SK-N-SH (cell line): ENCODE results near the gene CD28. TPM values are rescaled to one million over a fixed set of nuclear protein-coding genes. Genes with fewer than 3 reads are reported as not detected.

ENCODE experiments used
- CTCF ChIA-PET: fragments of 300-600, 350-600 bp; formaldehyde crosslinking; extraction: SDS; loops from one replicate; lab custom pipeline; 2021; lab: Yijun Ruan, JAX
- POLR2A ChIA-PET: fragments of 350-600 bp; sonication (Branson Sonifier 250); formaldehyde crosslinking; extraction: SDS; loops from one replicate; lab custom pipeline; 2020; ENCODE audit warnings: antibody characterized with exemption, inconsistent platforms; lab: Yijun Ruan, JAX
- DNase-seq: peaks from one replicate; pipeline ENCODE4 v3.0.0; 2012
- H2AFZ ChIP-seq: fragments of 200-600 bp; sonication (generic); 2 replicates; pipeline ENCODE4 v1.8.1; 2016; ENCODE audit warnings: antibody characterized with exemption, mild to moderate bottlenecking, low read depth
- H3F3A ChIP-seq: fragments of 200-600 bp; sonication (generic); replicated peaks from 2 replicates; pipeline ENCODE3; 2016; ENCODE audit warnings: antibody characterized with exemption, mild to moderate bottlenecking; ENCODE audit not compliant: insufficient read depth
- H3K27ac ChIP-seq, 2 experiments: fragments of 200-500 bp in 1 of 2; fragments of 200-600 bp in 1 of 2; sonication (Bioruptor generic) in 1 of 2; sonication (generic), shearing (Covaris generic) in 1 of 2; 2 replicates each; pipeline versions ENCODE4 v1.5.1 to v1.6.1; 2014 to 2016; ENCODE audit warnings: low read depth in 2 of 2, inconsistent platforms in 1 of 2, low read length in 1 of 2, mild to moderate bottlenecking in 1 of 2, mixed read lengths in 1 of 2
- H3K27me3 ChIP-seq: fragments of 200-600 bp; sonication (generic), shearing (Covaris generic); 2 replicates; pipeline ENCODE4 v1.6.1; 2016; ENCODE audit warnings: mixed run types; ENCODE audit not compliant: insufficient read depth
- H3K36me3 ChIP-seq, 2 experiments: fragments of 200-500 bp in 1 of 2; fragments of 200-600 bp in 1 of 2; sonication (Bioruptor generic) in 1 of 2; sonication (generic) in 1 of 2; replicated peaks in 1 of 2; 2 replicates each; pipeline versions ENCODE3 to v1.5.1; 2014 to 2016; ENCODE audit warnings: low read length in 1 of 2, mild to moderate bottlenecking in 1 of 2; ENCODE audit not compliant: insufficient read depth in 2 of 2, control insufficient read depth in 1 of 2
- H3K4me1 ChIP-seq, 2 experiments: fragments of 200-500 bp in 1 of 2; fragments of 200-600 bp in 1 of 2; sonication (Bioruptor generic) in 1 of 2; sonication (generic), shearing (Covaris generic) in 1 of 2; 2 replicates each; pipeline versions ENCODE4 v1.5.1 to v1.6.1; 2014 to 2016; ENCODE audit warnings: low read depth in 1 of 2, low read length in 1 of 2, mixed run types in 1 of 2; ENCODE audit not compliant: insufficient read depth in 2 of 2, control insufficient read depth in 1 of 2
- H3K4me2 ChIP-seq: fragments of 200-600 bp; sonication (generic), shearing (Covaris generic); 2 replicates; pipeline ENCODE4 v1.6.1; 2017; ENCODE audit warnings: mixed run types
- H3K4me3 ChIP-seq, 2 experiments: fragments of 200-500 bp in 1 of 2; fragments of 200-600 bp in 1 of 2; sonication (Bioruptor generic) in 1 of 2; sonication (generic), shearing (Covaris generic) in 1 of 2; 2 replicates each; pipeline versions ENCODE4 v1.5.1 to v1.8.1; 2014 to 2016; ENCODE audit warnings: low read depth in 2 of 2, inconsistent platforms in 1 of 2, low read length in 1 of 2, mild to moderate bottlenecking in 1 of 2, mixed read lengths in 1 of 2, moderate library complexity in 1 of 2
- H3K79me2 ChIP-seq: fragments of 200-600 bp; sonication (generic); 2 replicates; pipeline ENCODE4 v1.8.1; 2017; ENCODE audit warnings: mild to moderate bottlenecking; ENCODE audit not compliant: insufficient read depth
- H3K9ac ChIP-seq: fragments of 200-600 bp; sonication (generic); 2 replicates; pipeline ENCODE4 v1.6.1; 2017; ENCODE audit warnings: mixed run types
- H3K9me2 ChIP-seq: fragments of 200-600 bp; sonication (generic); 2 replicates; pipeline ENCODE4 v1.6.1; 2017; ENCODE audit warnings: mixed run types
- H3K9me3 ChIP-seq: fragments of 200-600 bp; sonication (generic); 2 replicates; pipeline ENCODE4 v1.6.1; 2017; ENCODE audit warnings: mixed run types, mild to moderate bottlenecking, moderate library complexity
- H4K20me1 ChIP-seq: fragments of 200-600 bp; sonication (generic); 2 replicates; pipeline ENCODE4 v1.6.1; 2017; ENCODE audit warnings: mild to moderate bottlenecking, mixed run types; ENCODE audit not compliant: insufficient read depth
- CHD2 ChIP-seq: fragments of 150-350 bp; IDR thresholded peaks from 2 replicates; pipeline ENCODE4 v1.6.1; 2018; ENCODE audit warnings: low read length; ENCODE audit not compliant: partially characterized antibody
- ELF1 ChIP-seq: IDR thresholded peaks from 2 replicates; pipeline ENCODE4 v1.4.0; 2012
- EP300 ChIP-seq, 2 experiments: IDR thresholded peaks; 2 replicates each; pipeline versions ENCODE4 v1.4.0 to v1.6.1; 2012; ENCODE audit warnings: borderline replicate concordance in 1 of 2, low read depth in 1 of 2, low read length in 1 of 2
- FOXM1 ChIP-seq: IDR thresholded peaks from 2 replicates; pipeline ENCODE4 v1.4.0; 2012; ENCODE audit warnings: low read depth, mild to moderate bottlenecking
- GABPA ChIP-seq: IDR thresholded peaks from 2 replicates; pipeline ENCODE4 v1.4.0; 2012; ENCODE audit warnings: low read depth, mild to moderate bottlenecking
- GATA2 ChIP-seq: sonication (generic); formaldehyde crosslinking; IDR thresholded peaks from 2 replicates; pipeline ENCODE4 v1.5.0; 2020; ENCODE audit warnings: mild to moderate bottlenecking, missing genetic modification reagents
- MEF2A ChIP-seq: IDR thresholded peaks from 2 replicates; pipeline ENCODE4 v1.4.0; 2012; ENCODE audit warnings: low read depth, borderline replicate concordance
- MXI1 ChIP-seq: IDR thresholded peaks from 2 replicates; pipeline ENCODE4 v1.6.1; 2012; ENCODE audit warnings: mild to moderate bottlenecking, low read depth, low read length, improper control_type of control experiment
- NFIC ChIP-seq: IDR thresholded peaks from 2 replicates; pipeline ENCODE4 v1.4.0; 2012; ENCODE audit warnings: borderline replicate concordance
- RCOR1 ChIP-seq: fragments of 150-350 bp; IDR thresholded peaks from 2 replicates; pipeline ENCODE4 v1.6.1; 2017; ENCODE audit warnings: antibody characterized with exemption, low read length
- SMC3 ChIP-seq: IDR thresholded peaks from 2 replicates; pipeline ENCODE4 v1.6.1; 2012; ENCODE audit warnings: low read depth, low read length, improper control_type of control experiment
- TAF1 ChIP-seq: IDR thresholded peaks from 2 replicates; pipeline ENCODE4 v1.6.1; 2012; ENCODE audit warnings: low read depth, mild to moderate bottlenecking, low read length, moderate library complexity, borderline replicate concordance
- YY1 ChIP-seq: IDR thresholded peaks from 2 replicates; pipeline ENCODE4 v1.4.0; 2012; ENCODE audit warnings: low read depth, mild to moderate bottlenecking
- WGBS: methylation state at CpG from one replicate; pipeline ENCODE4 v1.1.6; 2017; ENCODE audit warnings: low lambda C conversion rate; 5-methylcytosine and 5-hydroxymethylcytosine counted together
- polyA plus RNA-seq, 3 experiments: library from polyadenylated mRNA; depleted of rRNA; stranded (reverse); fragments of >200 nt; gene quantifications; 2 replicates each; pipeline ENCODE4 v1.2.3, GENCODE V29; 2012
- TF ChIP-seq, protein P1 (sequence below): fragments of 150-350 bp; IDR thresholded peaks from 2 replicates; pipeline ENCODE4 v1.6.1; 2016; ENCODE audit warnings: mild to moderate bottlenecking, low read depth, low read length
- TF ChIP-seq, protein P2 (sequence below): fragments of 200-600 bp; sonication (generic); IDR thresholded peaks from 2 replicates; pipeline ENCODE4 v1.6.1; 2017; ENCODE audit warnings: antibody characterized with exemption, mild to moderate bottlenecking, moderate library complexity
- TF ChIP-seq, protein P3 (sequence below): fragments of 150-350 bp; IDR thresholded peaks from 2 replicates; pipeline ENCODE4 v1.6.1; 2017; ENCODE audit warnings: antibody characterized with exemption, low read length, low read depth, borderline replicate concordance
- TF ChIP-seq, protein P4 (sequence below): IDR thresholded peaks from 2 replicates; pipeline ENCODE4 v1.4.0; 2012; ENCODE audit warnings: low read depth, borderline replicate concordance
- TF ChIP-seq, protein P5 (sequence below): IDR thresholded peaks from 2 replicates; pipeline ENCODE4; 2012
- TF ChIP-seq, protein P6 (sequence below): IDR thresholded peaks from 2 replicates; pipeline ENCODE4 v1.4.0; 2012; ENCODE audit warnings: low read depth, borderline replicate concordance

The CD28 gene
- polyA plus RNA-seq, 1 of the 3 experiments (the other 2 are of a cell fraction), result 0.05 TPM

DNA sequence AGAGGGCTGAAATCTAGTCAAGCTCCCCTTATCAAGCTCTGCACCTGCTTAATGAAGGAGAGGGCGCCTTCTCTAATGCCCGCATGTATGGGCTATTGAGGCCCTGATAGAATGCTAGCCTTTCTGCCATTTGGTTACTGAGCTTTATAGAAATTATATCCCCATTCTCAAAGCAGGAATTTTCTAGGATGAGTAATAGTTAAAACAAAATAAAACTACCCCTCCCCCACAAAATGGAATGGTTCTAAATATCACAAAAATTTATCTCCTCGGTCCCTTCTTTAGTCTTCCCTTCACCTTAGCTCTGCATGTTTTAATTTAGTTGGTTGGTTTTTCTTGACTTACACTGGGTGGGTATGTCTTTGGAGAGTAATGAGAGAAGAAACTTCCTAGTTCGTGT lies 37.7 kb downstream of the CD28 start (continued):
- TF ChIP-seq, protein P1, sequence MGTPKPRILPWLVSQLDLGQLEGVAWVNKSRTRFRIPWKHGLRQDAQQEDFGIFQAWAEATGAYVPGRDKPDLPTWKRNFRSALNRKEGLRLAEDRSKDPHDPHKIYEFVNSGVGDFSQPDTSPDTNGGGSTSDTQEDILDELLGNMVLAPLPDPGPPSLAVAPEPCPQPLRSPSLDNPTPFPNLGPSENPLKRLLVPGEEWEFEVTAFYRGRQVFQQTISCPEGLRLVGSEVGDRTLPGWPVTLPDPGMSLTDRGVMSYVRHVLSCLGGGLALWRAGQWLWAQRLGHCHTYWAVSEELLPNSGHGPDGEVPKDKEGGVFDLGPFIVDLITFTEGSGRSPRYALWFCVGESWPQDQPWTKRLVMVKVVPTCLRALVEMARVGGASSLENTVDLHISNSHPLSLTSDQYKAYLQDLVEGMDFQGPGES, result no peak
- TF ChIP-seq GATA2 (CRISPR knock-in tag), result no peak

DNA sequence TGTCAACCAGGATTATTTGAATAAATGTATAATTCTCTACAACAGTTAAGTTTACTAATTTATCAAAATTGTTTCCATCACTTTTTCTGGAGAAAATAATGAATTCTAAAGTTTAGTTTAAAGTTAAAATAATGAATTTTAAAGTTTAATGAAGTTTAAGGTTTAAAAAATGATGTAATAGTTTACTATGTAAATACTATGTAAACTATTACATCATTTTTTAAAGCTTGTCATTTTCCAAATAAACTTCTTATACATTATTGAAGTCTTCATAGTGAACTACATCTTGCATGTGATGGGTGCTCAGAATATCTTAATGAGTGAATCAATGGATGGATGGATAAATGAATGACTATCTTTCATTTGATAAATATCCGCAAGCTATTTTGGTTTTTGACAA lies 38.8 kb downstream of the CD28 start:
- Histone ChIP-seq H3K27ac (no peak overlapping the region), H2AFZ (no peak overlapping the region), H3K9me2 (no peaks in the 10 kb centered on the region), H3K79me2 (no peaks in the 10 kb centered on the region), H3K4me1 (peaks cover 2 to 11% of the 10 kb centered on the region in 2 experiments; a peak in 2 of 4 replicates), H3K27me3 (no peaks in the 10 kb centered on the region), H3K4me3 (no peak overlapping the region), H3K9me3 (no peaks in the 10 kb centered on the region), H3K9ac (no peak overlapping the region), H3K36me3 (no peaks in the 10 kb centered on the region), H4K20me1 (no peaks in the 10 kb centered on the region), H3K4me2 (no peak overlapping the region), H3F3A (no peaks in the 10 kb centered on the region)
- POLR2A ChIA-PET, result no interaction called here
- 92% methylated on average over 1 of the region's 1 CpG for WGBS
- CTCF ChIA-PET, result interaction anchor here (0.6 to 2.6 kb wide), 2 partner anchors 10 to 37 kb away, joined by 3 to 10 read pairs; no protein-coding TSS in a partner anchor
- DNase-seq, result no peak
- TF ChIP-seq TAF1, result no peak
- TF ChIP-seq EP300 (IDR thresholded peaks at IDR 0.05; ENCODE audit: borderline replicate concordance in 1 of 2, low read depth in 1 of 2, low read length in 1 of 2), result no peak
- no peak for TF ChIP-seq SMC3
- TF ChIP-seq, protein P2, sequence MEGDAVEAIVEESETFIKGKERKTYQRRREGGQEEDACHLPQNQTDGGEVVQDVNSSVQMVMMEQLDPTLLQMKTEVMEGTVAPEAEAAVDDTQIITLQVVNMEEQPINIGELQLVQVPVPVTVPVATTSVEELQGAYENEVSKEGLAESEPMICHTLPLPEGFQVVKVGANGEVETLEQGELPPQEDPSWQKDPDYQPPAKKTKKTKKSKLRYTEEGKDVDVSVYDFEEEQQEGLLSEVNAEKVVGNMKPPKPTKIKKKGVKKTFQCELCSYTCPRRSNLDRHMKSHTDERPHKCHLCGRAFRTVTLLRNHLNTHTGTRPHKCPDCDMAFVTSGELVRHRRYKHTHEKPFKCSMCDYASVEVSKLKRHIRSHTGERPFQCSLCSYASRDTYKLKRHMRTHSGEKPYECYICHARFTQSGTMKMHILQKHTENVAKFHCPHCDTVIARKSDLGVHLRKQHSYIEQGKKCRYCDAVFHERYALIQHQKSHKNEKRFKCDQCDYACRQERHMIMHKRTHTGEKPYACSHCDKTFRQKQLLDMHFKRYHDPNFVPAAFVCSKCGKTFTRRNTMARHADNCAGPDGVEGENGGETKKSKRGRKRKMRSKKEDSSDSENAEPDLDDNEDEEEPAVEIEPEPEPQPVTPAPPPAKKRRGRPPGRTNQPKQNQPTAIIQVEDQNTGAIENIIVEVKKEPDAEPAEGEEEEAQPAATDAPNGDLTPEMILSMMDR, result no peak
- TF ChIP-seq, protein P3, sequence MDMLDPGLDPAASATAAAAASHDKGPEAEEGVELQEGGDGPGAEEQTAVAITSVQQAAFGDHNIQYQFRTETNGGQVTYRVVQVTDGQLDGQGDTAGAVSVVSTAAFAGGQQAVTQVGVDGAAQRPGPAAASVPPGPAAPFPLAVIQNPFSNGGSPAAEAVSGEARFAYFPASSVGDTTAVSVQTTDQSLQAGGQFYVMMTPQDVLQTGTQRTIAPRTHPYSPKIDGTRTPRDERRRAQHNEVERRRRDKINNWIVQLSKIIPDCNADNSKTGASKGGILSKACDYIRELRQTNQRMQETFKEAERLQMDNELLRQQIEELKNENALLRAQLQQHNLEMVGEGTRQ, result no peak
- TF ChIP-seq FOXM1, result no peak
- TF ChIP-seq, protein P4, sequence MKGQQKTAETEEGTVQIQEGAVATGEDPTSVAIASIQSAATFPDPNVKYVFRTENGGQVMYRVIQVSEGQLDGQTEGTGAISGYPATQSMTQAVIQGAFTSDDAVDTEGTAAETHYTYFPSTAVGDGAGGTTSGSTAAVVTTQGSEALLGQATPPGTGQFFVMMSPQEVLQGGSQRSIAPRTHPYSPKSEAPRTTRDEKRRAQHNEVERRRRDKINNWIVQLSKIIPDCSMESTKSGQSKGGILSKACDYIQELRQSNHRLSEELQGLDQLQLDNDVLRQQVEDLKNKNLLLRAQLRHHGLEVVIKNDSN, result no peak
- no peak for TF ChIP-seq NFIC
- no peak for TF ChIP-seq MEF2A
- no peak for TF ChIP-seq ELF1
- TF ChIP-seq YY1, result no peak
- no peak for TF ChIP-seq RCOR1
- TF ChIP-seq, protein P5, sequence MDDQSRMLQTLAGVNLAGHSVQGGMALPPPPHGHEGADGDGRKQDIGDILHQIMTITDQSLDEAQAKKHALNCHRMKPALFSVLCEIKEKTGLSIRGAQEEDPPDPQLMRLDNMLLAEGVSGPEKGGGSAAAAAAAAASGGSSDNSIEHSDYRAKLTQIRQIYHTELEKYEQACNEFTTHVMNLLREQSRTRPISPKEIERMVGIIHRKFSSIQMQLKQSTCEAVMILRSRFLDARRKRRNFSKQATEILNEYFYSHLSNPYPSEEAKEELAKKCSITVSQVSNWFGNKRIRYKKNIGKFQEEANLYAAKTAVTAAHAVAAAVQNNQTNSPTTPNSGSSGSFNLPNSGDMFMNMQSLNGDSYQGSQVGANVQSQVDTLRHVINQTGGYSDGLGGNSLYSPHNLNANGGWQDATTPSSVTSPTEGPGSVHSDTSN, result no peak
- no peak for TF ChIP-seq MXI1
- TF ChIP-seq, protein P6, sequence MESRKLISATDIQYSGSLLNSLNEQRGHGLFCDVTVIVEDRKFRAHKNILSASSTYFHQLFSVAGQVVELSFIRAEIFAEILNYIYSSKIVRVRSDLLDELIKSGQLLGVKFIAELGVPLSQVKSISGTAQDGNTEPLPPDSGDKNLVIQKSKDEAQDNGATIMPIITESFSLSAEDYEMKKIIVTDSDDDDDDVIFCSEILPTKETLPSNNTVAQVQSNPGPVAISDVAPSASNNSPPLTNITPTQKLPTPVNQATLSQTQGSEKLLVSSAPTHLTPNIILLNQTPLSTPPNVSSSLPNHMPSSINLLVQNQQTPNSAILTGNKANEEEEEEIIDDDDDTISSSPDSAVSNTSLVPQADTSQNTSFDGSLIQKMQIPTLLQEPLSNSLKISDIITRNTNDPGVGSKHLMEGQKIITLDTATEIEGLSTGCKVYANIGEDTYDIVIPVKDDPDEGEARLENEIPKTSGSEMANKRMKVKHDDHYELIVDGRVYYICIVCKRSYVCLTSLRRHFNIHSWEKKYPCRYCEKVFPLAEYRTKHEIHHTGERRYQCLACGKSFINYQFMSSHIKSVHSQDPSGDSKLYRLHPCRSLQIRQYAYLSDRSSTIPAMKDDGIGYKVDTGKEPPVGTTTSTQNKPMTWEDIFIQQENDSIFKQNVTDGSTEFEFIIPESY, result no peak
- no peak for TF ChIP-seq GABPA
- TF ChIP-seq CHD2, result no peak
